Measurements from ENCODE around the gene NUP160.

DNA sequence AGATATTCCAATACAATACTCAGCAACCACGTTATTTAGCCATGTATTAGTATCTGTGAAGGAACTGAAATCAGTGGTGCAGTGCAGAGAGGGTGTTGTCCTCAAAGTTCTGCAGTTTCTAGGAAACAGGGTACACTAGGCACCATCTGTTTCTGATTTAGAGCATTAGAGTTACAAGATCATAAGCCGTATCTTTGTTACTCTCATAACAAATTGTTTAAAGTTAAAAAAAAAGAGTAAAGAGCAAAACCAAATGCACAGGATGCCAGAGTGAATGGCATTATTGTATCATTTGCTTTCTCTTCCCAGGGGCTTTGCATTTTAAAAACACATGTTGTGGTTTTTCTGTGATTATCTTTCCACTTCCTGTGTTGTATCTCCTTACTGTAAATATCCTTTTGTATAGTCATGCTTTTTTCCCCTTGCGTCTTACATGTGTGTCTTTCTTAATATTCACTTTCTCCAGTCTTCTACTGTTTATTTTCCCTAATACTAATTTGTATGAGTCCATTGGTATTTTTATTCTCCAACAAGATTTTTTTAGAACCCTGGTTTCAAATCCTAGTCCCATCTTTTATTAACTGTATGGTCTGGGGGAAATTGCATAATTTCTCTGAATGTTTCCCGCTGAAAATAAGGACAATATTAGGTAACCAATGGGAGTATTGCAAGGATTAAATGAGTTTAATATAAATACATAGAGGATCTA, 15.2 kb upstream of the NUP160 start:
- TF ChIP-seq, protein P1, sequence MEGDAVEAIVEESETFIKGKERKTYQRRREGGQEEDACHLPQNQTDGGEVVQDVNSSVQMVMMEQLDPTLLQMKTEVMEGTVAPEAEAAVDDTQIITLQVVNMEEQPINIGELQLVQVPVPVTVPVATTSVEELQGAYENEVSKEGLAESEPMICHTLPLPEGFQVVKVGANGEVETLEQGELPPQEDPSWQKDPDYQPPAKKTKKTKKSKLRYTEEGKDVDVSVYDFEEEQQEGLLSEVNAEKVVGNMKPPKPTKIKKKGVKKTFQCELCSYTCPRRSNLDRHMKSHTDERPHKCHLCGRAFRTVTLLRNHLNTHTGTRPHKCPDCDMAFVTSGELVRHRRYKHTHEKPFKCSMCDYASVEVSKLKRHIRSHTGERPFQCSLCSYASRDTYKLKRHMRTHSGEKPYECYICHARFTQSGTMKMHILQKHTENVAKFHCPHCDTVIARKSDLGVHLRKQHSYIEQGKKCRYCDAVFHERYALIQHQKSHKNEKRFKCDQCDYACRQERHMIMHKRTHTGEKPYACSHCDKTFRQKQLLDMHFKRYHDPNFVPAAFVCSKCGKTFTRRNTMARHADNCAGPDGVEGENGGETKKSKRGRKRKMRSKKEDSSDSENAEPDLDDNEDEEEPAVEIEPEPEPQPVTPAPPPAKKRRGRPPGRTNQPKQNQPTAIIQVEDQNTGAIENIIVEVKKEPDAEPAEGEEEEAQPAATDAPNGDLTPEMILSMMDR (conservative IDR thresholded peaks at IDR 0.05; ENCODE audit: low read depth, low read length): no peak
- TF ChIP-seq EZH2 (IDR thresholded peaks at IDR 0.05; ENCODE audit: borderline replicate concordance, low read depth, low read length, poor library complexity, severe bottlenecking): no peak
